NCI-H748 (cell line): Measurements from ENCODE around the gene DUSP16.

ENCODE experiments used
- DNase-seq: peaks from one replicate; lab custom pipeline; 2025; ENCODE audit not compliant: unreplicated experiment; lab: John Stamatoyannopoulos, UW

Gene DUSP16

DNA sequence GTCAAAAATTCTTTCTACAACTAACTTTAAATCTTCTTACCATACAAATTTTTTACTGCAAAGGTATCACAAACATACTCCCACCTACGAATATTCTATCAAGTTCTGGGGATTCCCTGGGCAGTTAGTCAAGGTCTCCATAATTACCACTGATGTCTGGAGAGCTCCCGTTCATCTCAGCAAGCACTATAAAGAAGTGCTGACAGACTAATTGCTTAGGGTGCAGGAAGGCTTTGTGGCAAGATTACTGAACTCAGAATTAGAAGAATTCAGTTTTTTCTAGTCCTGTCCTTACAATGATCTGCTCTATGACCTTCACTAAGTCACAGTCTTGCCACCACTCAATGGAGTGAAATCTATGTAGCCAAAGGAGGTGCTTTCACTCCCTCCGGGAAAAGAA, 61.5 kb downstream of the DUSP16 start:
- no peak for DNase-seq

DNA sequence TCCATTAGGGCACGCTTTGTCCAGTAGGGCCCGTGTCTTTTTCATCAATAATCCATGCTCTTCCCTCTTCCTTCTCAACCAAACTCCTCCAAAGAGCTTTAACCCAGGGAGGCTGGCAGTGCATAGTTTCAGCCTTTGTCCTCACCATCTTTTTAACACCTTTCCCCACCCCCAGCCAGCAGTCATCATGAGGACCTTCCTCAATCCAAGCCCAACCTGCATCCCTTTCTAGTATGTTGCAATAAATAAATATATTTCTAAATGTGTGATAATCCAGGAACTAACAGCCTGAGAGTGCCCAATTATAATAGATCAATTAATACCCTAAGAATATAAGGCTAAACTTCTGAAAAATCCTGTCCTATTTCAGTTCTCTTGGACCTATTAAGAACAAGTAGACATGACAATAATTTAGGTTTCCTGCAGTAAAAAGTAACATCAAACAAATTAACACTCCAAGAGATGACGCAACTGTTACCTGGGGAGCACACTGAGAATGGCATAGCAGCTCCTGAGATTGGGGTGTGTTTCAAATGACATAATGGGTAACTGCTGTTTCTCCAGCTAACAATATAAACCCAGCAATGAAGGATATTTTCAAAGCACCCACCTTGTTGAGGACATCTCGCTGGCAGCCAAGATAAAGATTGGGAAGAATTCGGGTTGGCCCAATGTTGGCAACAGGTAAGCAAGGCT, 62.6 kb downstream of the DUSP16 start:
- no peak for DNase-seq

DNA sequence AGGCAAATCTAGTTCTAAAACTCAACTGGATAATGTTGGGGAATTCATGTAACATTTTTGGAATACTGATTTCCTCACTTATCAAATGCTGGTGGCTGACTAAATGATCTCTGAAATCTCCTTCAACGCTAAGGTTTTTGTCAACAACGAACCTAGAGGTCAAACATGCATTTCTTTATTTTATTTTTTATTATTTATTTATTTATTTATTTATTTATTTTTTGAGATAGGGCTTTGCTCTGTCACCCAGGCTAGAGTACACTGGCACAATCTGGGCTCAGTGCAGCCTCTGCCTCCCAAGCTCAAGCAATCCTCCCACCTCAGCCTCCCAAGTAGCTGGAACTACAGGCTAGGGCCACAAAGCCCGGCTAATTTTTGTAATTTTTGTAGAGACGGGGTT, 64.5 kb downstream of the DUSP16 start:
- no peak for DNase-seq

DNA sequence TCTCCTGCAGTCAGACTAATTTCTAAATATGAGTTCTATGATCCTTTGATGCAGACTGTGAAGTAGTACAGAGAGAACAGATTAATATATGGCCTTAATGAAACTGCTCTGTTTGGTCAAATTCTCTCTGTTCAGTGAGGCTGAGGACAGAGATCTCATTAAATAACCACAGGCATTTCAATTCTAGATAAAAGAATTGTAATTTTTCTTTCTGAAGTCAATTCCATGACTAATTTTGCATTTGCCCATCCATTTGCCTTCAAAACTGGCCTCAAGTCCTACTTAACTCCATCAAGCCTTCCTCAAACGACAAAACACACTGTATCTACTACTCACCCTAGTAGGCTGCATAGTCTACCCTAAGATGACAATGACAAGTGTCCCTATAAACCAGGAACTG, 67.1 kb downstream of the DUSP16 start:
- no peak for DNase-seq

DNA sequence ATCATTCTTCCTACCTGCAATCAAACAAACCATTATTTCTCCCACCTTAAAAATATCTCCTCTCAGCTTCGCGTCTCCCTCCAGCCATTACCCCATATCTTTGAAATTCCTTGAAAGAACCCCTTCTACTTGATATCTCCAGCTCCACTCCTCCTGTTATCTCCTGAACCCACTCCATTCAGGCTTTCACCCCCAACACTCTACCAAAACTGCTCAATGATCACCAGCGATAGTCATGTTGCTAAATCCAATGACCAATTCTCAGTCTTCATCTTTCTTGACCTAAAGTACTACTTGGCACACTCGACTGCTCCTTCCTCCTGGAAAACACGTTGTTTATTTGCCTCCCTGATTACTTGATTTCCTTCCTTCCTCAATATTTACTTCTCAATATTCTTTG, 70.1 kb downstream of the DUSP16 start:
- DNase-seq: no peak

DNA sequence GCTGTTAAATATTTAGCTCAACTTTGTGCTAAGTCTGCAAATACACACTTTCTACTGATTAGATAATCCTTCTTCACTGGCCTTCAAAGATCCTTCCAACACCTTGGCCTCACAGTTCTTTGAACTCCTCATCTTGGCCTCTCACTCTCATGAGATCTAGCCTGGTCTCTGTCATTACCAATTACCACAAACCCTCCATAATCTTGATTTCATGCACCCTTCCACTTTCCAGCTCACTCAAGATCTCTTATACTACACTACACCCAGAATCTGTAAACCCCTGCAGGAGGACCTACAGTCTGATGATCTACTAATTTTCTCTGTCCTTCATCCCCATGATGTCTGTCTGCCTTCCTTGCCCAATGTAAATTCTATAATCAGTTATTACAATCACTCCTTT, 71.1 kb downstream of the DUSP16 start:
- no peak for DNase-seq

DNA sequence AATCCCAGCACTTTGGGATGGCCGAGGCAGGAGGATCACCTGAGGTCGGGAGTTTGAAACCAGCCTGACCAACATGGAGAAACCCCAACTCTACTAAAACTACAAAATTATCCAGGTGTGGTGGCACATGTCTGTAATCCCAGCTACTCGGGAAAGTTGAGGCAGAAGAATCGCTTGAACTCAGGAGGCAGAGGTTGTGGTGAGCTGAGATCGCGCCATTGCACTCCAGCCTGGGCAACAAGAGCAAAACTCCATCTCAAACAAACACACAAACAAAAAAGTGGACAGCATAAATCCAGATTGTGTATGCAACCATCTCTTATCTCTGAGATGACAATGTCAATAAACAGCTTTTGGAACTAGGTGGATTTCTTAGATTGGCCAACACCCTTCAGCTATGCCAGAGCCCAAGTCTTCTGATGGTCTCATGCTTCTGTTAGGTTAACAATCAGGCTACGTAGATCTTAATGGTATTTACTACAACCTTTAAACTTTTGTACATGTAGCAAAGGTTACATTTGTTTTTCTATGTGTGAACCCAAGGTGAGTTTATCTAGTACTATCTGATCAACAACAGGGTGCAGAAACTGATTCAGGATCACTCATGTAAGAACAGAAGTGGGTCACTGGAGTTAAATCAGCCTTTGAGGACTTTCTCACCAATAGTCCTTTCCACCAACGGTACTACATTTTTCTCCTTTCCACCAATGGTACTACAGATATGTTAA, 73.7 kb downstream of the DUSP16 start:
- DNase-seq: no peak

DNA sequence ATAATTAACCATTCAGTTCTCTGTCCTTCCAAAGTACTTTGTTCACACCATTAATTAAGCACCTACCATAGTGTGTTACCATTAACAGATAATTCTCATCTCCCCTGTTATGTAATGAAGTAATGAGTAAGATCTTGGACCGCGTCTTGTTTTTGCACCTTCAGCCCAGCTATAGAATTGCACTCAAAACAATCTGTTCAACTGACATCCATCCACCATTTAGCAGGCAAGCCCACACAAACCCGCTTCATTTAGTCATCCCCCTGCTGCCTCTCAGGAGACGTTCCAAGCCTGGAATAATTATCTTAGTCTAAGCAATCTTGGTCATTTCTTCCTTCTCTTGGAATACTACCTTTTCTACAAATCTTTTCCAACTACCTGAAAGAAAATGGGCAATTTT, 74.4 kb downstream of the DUSP16 start:
- DNase-seq: no peak

DNA sequence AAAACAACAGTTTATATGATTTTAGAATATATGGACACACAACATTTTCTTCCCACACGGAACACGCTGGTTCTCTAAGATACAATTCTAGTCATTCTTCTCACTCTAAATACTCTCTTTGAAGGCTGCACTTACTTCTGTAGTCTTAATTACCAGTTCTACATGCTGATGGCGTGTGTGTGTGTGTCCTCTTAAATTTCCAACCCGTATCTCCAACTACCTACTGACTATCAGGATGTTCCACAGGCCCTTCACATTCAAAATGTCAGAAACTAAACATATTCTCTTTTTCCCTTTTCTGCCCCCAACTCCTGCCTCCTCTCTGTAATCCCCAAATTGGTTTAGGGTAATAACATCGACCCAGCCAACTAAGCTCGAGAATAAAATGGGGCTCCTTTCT, 75.2 kb downstream of the DUSP16 start:
- DNase-seq: no peak

DNA sequence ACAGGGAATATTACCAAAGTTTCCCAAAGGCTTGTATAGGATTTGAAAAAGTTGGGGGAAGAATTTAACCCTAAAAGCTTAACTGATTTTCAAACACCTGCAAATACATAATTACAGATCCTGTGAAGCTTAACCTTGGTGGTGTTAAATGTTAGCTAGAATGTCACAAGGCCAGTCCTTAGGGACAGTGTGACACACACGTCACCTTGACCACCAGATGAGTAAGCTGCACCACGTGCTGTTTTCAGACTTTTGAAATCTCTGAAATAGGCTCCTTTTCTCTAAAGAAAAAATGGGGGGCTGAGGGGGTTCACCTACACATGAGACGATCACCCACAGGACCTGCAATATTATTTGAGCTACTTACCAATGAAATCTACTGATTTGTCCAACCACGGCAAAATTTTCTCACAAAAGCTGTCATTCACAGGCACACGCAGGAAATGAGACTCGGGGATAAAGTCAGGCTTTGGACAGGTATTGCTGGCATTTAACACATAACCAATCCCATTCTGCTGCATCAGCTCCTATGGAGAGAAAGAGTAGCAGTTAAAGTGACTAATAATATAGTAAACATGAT, 75.9 kb downstream of the DUSP16 start:
- no peak for DNase-seq

DNA sequence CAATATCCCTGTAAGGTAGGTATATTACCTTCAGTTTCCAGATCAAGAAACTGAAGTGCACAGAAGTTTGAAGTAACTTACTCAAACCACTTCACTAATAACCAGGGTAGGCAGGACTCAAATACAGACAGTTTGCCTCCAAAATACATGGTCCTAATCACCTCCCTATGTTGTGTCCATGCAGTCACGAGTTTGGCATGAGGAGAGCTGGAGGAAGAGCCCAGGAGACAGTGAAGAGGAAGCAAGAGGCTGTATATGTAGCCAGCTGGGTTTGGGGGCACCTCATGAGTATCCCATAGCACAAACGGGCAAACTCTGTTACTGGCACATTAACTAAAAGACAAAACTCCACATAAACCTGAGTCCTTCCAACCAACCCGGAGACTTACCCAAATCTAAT, 79.2 kb downstream of the DUSP16 start:
- no peak for DNase-seq

DNA sequence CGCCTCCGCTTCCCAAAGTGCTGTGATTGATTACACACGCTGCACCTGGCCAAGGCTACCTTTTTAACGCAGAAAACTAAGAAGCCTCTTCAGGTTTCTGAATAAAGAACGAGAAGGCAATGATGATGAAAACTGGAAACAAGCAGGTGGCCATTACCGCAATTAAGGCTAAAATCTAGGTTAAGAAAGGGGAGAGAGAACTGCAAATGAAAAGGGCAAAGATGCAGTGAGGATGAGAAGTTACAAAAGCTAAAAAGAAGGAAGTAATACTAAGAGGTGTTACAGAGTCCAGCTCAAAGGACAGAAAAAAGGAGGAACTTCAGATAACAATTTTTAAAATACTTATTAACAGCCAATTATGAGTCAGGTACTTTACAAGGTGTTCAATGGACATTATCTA, 79.7 kb downstream of the DUSP16 start:
- no peak for DNase-seq

DNA sequence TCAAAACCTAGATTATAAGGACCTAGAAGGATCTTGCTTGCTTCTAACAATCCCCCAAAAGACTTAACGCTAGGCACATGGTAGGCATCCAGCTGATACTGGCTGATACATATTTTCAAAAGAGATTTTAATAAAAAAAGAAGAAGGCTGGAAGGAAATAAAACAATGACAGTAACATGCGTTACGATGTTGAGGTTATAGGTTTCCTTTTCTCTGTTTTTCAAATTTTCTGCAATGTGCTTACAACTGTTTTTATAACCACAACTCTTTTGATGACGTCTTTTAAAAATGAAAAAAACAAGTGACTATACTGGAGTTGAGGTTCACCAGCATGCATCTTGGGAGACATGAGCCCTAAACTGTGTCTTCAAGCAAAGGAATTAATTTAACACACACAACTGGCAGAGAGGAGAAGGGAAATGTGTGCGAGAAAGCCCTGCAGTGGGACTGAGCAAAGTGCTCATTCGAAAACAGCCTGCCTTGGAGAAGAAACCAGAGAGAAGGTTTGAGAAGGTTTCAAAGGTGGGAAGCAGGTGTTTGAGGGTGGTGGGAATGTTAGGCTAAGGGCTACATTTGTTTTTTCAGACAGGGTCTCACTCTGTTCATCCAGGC, 80.4 kb downstream of the DUSP16 start:
- DNase-seq: no peak

DNA sequence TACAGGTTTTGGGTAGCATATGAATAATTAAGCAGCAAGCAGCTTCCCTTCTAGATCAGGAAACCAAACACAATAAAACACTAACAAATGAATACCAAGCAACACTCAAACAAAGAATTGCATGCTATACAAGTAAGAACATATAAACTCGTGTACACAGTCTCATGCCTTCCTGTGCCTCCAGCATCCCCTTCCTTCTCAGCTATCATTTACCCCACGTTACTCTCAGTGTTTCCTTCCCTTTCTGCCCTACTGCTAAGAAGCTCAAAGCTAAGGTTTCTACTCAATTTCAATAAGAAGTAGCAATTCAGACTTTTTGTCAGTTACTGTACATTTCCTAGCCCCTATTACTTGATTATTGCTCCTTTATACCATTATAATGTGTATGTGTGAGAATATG, 81.0 kb downstream of the DUSP16 start:
- DNase-seq: no peak

DNA sequence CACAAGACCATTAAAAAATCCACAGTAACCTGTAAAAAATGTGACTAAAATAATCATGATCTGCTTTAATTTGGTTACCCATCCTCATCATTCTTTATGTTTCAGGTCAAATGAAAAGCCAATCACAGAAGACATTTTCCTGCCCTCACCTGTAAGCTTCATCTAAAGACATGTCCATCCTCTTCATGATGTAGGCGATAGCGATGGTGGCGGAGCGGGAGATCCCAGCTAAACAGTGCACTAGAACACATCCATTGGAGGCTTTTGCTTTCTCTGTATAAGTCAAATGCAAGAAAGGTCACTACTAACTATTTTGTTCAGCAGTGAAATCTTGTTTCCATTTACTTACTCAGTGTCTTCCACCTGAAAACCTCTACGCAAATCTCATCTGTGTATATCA, 82.6 kb downstream of the DUSP16 start:
- no peak for DNase-seq

DNA sequence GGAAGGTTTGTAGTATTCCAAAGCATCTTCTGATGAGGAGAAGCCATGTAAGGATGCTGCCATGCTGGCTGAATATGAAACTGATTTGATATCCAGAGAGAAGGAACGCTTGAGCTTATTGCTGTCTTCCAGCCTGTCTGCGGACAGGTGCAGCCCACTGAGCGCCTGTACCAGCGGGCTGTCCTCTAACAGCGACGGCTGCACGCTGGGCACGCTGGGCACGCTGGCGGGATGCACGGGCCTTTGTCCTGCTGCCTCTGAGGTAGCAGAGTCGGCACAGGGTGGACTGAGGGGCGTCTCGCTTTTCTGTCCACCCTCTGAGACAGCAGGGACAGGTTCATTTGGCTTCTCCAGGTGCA, 85.2 kb downstream of the DUSP16 start:
- DNase-seq: no peak

DNA sequence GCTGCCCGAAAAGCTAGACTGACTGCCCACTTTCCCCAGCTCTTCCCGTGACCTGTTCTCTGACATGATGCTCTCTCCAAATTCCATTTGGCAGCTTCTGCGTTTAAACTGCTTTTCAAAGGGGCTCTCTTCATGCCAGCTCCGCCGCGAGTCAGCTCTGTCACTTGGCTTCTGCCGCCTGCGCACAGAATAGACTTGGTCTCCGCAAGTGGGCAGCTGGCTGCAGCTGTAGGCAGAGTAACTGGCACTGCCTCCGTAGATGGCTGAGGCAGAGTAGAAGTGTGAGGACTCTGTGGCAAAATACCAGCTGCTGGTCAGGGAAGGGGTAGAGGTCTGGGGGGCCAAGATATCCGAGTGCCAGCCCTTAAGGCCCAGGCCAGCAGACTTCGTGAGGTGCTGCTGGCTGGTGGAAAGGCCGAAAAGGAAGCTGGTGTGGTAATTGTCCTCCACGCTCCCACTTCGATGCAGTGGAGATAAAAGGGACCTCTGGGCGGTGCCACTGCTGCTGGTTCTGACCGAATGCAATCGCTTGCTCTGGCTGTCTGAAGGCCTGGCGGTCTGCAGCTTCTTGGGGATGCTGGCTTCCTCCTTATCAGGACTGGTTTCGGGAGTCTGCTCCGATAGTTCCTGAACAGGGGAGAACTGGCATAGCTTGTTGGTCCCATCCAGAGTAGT, 85.7 kb downstream of the DUSP16 start:
- DNase-seq: no peak

DNA sequence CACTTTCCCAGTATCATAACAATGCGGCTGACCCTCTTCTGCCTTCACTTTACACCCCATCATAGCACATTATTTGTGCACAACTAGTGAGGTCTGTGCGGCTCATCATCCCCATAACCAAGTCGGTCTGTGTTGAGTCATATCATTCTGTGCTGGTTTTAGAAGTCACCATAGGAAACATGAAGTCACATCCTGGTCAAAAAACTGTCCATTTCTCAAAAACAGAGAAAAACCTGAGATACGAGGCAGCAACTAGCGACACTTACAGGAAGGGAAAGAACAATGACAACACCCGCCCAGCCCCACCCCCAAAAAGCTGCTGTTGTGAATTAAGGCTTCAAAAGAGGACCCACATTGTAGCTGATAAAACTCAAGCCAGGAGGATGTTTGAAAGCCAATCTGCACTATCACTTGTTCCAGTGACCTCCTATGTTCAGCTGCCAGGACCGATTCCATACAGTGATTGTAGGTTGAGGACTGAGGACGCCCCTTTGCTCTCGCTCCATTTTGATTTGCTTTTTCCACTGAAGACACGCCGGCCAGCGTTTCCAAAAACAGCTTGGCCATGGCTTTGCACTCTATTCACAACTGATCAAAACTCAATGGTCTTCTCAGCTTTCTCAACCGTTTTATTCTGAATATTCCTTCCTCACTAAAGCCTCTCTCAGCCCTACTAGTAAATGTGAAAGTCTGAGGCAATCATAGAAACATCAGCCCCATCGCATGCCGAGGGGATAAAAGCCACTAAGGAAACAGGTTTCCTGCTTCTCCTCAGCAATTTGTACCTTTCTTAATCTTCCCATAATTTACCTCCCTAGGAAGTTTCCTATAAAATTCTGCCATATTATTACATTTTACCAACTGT, 87.5 kb downstream of the DUSP16 start:
- no peak for DNase-seq

DNA sequence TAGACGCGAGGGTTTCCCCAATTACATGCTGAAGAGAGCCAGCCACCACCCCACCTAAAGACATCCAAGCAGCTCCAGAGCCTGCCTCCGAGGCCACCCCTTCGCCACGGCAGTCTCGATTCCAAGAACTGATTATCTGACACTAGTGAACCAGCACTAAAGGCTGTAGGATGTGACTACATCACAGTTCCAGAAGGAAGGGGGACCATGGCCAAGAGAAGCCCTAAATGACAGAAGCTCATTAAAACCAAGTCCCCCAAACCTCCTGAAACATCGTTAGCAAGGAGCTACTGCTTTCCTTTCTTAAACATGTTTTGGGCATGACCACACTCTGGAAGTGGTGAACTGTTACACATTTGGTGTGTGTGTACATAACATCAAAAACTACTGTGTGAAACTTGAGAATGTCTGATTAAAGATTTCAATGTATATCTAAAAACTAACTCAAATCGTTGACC, 88.2 kb downstream of the DUSP16 start:
- no peak for DNase-seq

DNA sequence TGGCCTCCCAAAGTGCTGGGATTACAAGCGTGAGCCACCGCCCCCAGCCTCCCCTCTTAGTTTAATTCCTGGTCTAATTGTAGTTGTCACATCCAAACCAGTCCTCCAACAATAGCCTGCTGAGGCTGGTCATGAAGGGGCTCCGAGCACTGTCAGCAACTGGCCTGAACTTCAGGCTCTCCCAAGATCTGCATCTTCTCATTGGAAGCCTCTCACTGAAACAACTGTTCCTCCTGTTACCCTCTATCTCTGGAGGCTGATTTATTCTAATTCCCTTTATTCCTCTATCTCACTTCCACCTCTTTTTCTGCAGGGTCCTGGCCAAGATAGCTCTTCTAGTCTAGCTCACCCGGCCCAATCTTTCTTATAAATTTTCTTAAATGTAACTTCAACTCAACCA, 89.4 kb downstream of the DUSP16 start:
- no peak for DNase-seq
